MM.1S (cell line): ENCODE data around the gene OR5AU1.

Experiments used
- DNase-seq: peaks from one replicate; pipeline ENCODE4 v3.0.0-alpha.2; 2015
- H2AFZ ChIP-seq: fragments of 300-600 bp; sonication (generic); 2 replicates; pipeline ENCODE4 v1.6.0; 2016; ENCODE audit warnings: antibody characterized with exemption, low read length
- H3F3A ChIP-seq: fragments of 300-600 bp; sonication (generic); 2 replicates; pipeline ENCODE4 v1.6.1; 2016; ENCODE audit warnings: mild to moderate bottlenecking, antibody characterized with exemption, low read length, moderate library complexity, mixed read lengths; ENCODE audit not compliant: insufficient read depth
- H3K27ac ChIP-seq: fragments of 300-600 bp; sonication (generic); 2 replicates; pipeline ENCODE4 v1.5.1; 2016; ENCODE audit warnings: mild to moderate bottlenecking, low read length
- H3K27me3 ChIP-seq: fragments of 300-600 bp; sonication (generic); replicated peaks from 2 replicates; pipeline ENCODE4 v1.6.0; 2016; ENCODE audit warnings: low read length; ENCODE audit not compliant: insufficient read depth
- H3K36me3 ChIP-seq: fragments of 300-600 bp; sonication (generic); replicated peaks from 2 replicates; pipeline ENCODE4 v1.6.1; 2016; ENCODE audit warnings: mild to moderate bottlenecking, low read length, mixed read lengths; ENCODE audit not compliant: insufficient read depth
- H3K4me1 ChIP-seq: fragments of 300-600 bp; sonication (generic); 2 replicates; pipeline ENCODE4 v1.6.1; 2016; ENCODE audit warnings: low read length, mixed read lengths
- H3K4me2 ChIP-seq: fragments of 300-600 bp; sonication (generic); 2 replicates; pipeline ENCODE4 v1.6.0; 2016; ENCODE audit warnings: low read depth, low read length
- H3K4me3 ChIP-seq: fragments of 300-600 bp; sonication (generic); 2 replicates; pipeline ENCODE4 v1.5.1; 2016; ENCODE audit warnings: low read length, mixed read lengths
- H3K79me2 ChIP-seq: fragments of 300-600 bp; sonication (generic); 2 replicates; pipeline ENCODE4 v1.6.1; 2016; ENCODE audit warnings: mixed run types, low read length, mixed read lengths
- H3K9ac ChIP-seq: fragments of 300-600 bp; sonication (generic); 2 replicates; pipeline ENCODE4 v1.6.1; 2016; ENCODE audit warnings: low read length, mixed read lengths
- H3K9me2 ChIP-seq: fragments of 300-600 bp; sonication (generic); replicated peaks from 2 replicates; pipeline ENCODE4 v1.6.1; 2016; ENCODE audit warnings: mild to moderate bottlenecking, low read length, mixed read lengths; ENCODE audit not compliant: insufficient read depth
- H3K9me3 ChIP-seq: fragments of 300-600 bp; sonication (generic); replicated peaks from 2 replicates; pipeline ENCODE4 v1.6.1; 2016; ENCODE audit warnings: mild to moderate bottlenecking, low read length, mixed read lengths; ENCODE audit not compliant: insufficient read depth
- H4K20me1 ChIP-seq: fragments of 300-600 bp; sonication (generic); 2 replicates; pipeline ENCODE4 v1.6.1; 2016; ENCODE audit warnings: mild to moderate bottlenecking, low read length, moderate library complexity, mixed read lengths; ENCODE audit not compliant: insufficient read depth
- EZH2 ChIP-seq: fragments of 300-600 bp; sonication (generic); optimal IDR thresholded peaks from 2 replicates; pipeline ENCODE3; 2017; ENCODE audit warnings: low read depth, mild to moderate bottlenecking, antibody characterized with exemption, low read length, mixed read lengths
- EZH2phosphoT487 ChIP-seq: fragments of 300-600 bp; sonication (generic); IDR thresholded peaks from 2 replicates; pipeline ENCODE4 v1.6.1; 2018; ENCODE audit warnings: antibody characterized with exemption, low read length
- TF ChIP-seq, protein P1 (sequence below): fragments of 300-600 bp; sonication (generic); IDR thresholded peaks from 2 replicates; pipeline ENCODE4 v1.5.1; 2016; ENCODE audit warnings: antibody characterized with exemption, low read length, mixed read lengths

The OR5AU1 gene

GRCh38 chr14:21133901-21134300 lies 22.0 kb downstream of the OR5AU1 start:
- Histone ChIP-seq H2AFZ (no peak overlapping the region), H4K20me1 (no peaks in the 10 kb centered on the region), H3K4me2 (no peak overlapping the region), H3K27ac (no peak overlapping the region), H3K4me3 (no peak overlapping the region), H3K79me2 (no peaks in the 10 kb centered on the region), H3K36me3 (no peaks in the 10 kb centered on the region), H3K27me3 (no peaks in the 10 kb centered on the region), H3F3A (no peaks in the 10 kb centered on the region), H3K9ac (no peak overlapping the region), H3K9me2 (no peaks in the 10 kb centered on the region), H3K9me3 (no peaks in the 10 kb centered on the region), H3K4me1 (no peaks in the 10 kb centered on the region)
- TF ChIP-seq EZH2 (no peak), EZH2phosphoT487 (no peak)
- TF ChIP-seq, protein P1, sequence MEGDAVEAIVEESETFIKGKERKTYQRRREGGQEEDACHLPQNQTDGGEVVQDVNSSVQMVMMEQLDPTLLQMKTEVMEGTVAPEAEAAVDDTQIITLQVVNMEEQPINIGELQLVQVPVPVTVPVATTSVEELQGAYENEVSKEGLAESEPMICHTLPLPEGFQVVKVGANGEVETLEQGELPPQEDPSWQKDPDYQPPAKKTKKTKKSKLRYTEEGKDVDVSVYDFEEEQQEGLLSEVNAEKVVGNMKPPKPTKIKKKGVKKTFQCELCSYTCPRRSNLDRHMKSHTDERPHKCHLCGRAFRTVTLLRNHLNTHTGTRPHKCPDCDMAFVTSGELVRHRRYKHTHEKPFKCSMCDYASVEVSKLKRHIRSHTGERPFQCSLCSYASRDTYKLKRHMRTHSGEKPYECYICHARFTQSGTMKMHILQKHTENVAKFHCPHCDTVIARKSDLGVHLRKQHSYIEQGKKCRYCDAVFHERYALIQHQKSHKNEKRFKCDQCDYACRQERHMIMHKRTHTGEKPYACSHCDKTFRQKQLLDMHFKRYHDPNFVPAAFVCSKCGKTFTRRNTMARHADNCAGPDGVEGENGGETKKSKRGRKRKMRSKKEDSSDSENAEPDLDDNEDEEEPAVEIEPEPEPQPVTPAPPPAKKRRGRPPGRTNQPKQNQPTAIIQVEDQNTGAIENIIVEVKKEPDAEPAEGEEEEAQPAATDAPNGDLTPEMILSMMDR = no peak
- no peak for DNase-seq

GRCh38 chr14:21123429-21123828 lies 32.4 kb downstream of the OR5AU1 start:
- no peaks in the 10 kb centered on the region for H3F3A ChIP-seq
- no peaks in the 10 kb centered on the region for H3K36me3 ChIP-seq
- DNase-seq = no peak
- no peaks in the 10 kb centered on the region for H3K9me3 ChIP-seq
- H2AFZ ChIP-seq = no peak overlapping the region
- H3K9ac ChIP-seq = no peak overlapping the region
- peak overlapping the region; percentile 32; the same call in 1 of the 2 replicates for H3K27ac ChIP-seq
- TF ChIP-seq, protein P1 = no peak
- TF ChIP-seq EZH2phosphoT487 (no peak), EZH2 (no peak)
- no peaks in the 10 kb centered on the region for H3K9me2 ChIP-seq
- H3K79me2 ChIP-seq = no peaks in the 10 kb centered on the region
- no peaks in the 10 kb centered on the region for H3K27me3 ChIP-seq
- peak overlapping the region; percentile 18; the same call in 1 of the 2 replicates for H3K4me2 ChIP-seq
- no peak overlapping the region for H3K4me3 ChIP-seq
- 0 out of 2 replicates have a peak, but pooled peaks cover 7% of the 10 kb centered on the region for H3K4me1 ChIP-seq
- no peaks in the 10 kb centered on the region for H4K20me1 ChIP-seq

DNA sequence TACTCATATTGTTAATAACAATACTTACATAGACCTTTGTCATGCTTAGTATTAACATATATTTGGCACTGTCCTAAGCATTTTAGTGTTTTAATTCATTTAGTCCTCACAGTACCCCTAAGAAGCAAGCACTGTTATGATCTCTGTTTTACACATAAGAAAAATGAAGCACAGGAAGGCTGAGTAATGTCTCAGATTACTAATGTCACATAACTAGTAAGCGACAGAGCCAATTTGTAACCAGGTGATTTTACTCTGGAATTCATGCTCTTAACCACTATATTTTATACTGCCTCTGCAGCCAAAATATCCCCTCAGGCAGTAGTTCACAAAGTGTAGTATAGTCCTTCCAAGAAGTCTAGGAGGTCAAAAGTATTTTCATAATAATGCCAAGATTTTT lies 34.7 kb downstream of the OR5AU1 start:
- Histone ChIP-seq H3F3A (no peaks in the 10 kb centered on the region), H3K9me2 (no peaks in the 10 kb centered on the region), H3K9ac (no peak overlapping the region), H3K9me3 (no peaks in the 10 kb centered on the region), H3K79me2 (no peaks in the 10 kb centered on the region), H3K4me3 (no peak overlapping the region), H3K4me2 (no peak overlapping the region), H4K20me1 (no peaks in the 10 kb centered on the region), H3K27ac (no peak overlapping the region), H3K36me3 (no peaks in the 10 kb centered on the region), H2AFZ (no peak overlapping the region), H3K4me1 (0 out of 2 replicates have a peak, but pooled peaks cover 7% of the 10 kb centered on the region), H3K27me3 (no peaks in the 10 kb centered on the region)
- no peak for DNase-seq
- TF ChIP-seq EZH2 = no peak

GRCh38 chr14:21120686-21121085 lies 35.2 kb downstream of the OR5AU1 start:
- no peaks in the 10 kb centered on the region for H4K20me1 ChIP-seq
- no peaks in the 10 kb centered on the region for H3F3A ChIP-seq
- H3K9me2 ChIP-seq = no peaks in the 10 kb centered on the region
- no peaks in the 10 kb centered on the region for H3K9me3 ChIP-seq
- no peak for DNase-seq
- H3K4me1 ChIP-seq = 0 out of 2 replicates have a peak, but pooled peaks cover 7% of the 10 kb centered on the region
- no peak overlapping the region for H3K4me2 ChIP-seq
- H3K79me2 ChIP-seq = no peaks in the 10 kb centered on the region
- TF ChIP-seq EZH2phosphoT487 (no peak), EZH2 (no peak)
- TF ChIP-seq, protein P1 = no peak
- H2AFZ ChIP-seq = no peak overlapping the region
- no peak overlapping the region for H3K27ac ChIP-seq
- no peak overlapping the region for H3K4me3 ChIP-seq
- no peaks in the 10 kb centered on the region for H3K36me3 ChIP-seq
- no peaks in the 10 kb centered on the region for H3K27me3 ChIP-seq
- no peak overlapping the region for H3K9ac ChIP-seq
